Osteoblast (primary cell): Measurements from ENCODE around the gene SMAD7. TPM values are rescaled to one million over a fixed set of nuclear protein-coding genes. Genes with fewer than 3 reads are reported as not detected.

Experiments used
- DNase-seq: peaks from one replicate; pipeline ENCODE4 v3.0.0; 2011; ENCODE audit warnings: low spot score, mixed read lengths; ENCODE audit not compliant: insufficient read length; ENCODE audit errors: missing footprints
- H2AFZ ChIP-seq: 2 replicates; pipeline ENCODE4 v1.6.0; 2011; ENCODE audit warnings: mild to moderate bottlenecking, low read length
- H3K27ac ChIP-seq: 2 replicates; pipeline ENCODE4 v1.5.1; 2011; ENCODE audit warnings: mild to moderate bottlenecking, low read depth, low read length, moderate library complexity
- H3K27me3 ChIP-seq: 2 replicates; pipeline ENCODE4 v1.6.0; 2012; ENCODE audit warnings: mild to moderate bottlenecking, control low read depth, inconsistent platforms, low read length, moderate library complexity; ENCODE audit not compliant: insufficient read depth
- H3K36me3 ChIP-seq: 2 replicates; pipeline ENCODE4 v1.5.1; 2011; ENCODE audit warnings: mild to moderate bottlenecking, low read length, control low read depth, moderate library complexity; ENCODE audit not compliant: insufficient read depth
- H3K4me1 ChIP-seq: 2 replicates; pipeline ENCODE4 v1.5.1; 2011; ENCODE audit warnings: mild to moderate bottlenecking, low read length, control low read depth, moderate library complexity; ENCODE audit not compliant: insufficient read depth
- H3K4me2 ChIP-seq: 2 replicates; pipeline ENCODE4 v1.6.0; 2011; ENCODE audit warnings: mild to moderate bottlenecking, low read length; ENCODE audit not compliant: insufficient read depth
- H3K4me3 ChIP-seq: fragments of 200-600 bp; sonication (generic); 3 replicates; pipeline ENCODE4 v1.5.1; 2012; ENCODE audit warnings: mild to moderate bottlenecking, low read length, inconsistent platforms; ENCODE audit not compliant: insufficient read depth
- H3K79me2 ChIP-seq: 2 replicates; pipeline ENCODE4 v1.6.0; 2012; ENCODE audit warnings: mild to moderate bottlenecking, low read length, control low read depth, inconsistent platforms; ENCODE audit not compliant: insufficient read depth
- H3K9me3 ChIP-seq: 2 replicates; pipeline ENCODE4 v1.5.1; 2011; ENCODE audit warnings: low read depth, low read length, control low read depth
- H4K20me1 ChIP-seq: 2 replicates; pipeline ENCODE4 v1.6.0; 2012; ENCODE audit warnings: mild to moderate bottlenecking, low read length, control low read depth; ENCODE audit not compliant: insufficient read depth
- CTCF ChIP-seq: IDR thresholded peaks from 2 replicates; pipeline ENCODE4 v1.5.1; 2011; ENCODE audit warnings: mild to moderate bottlenecking, low read depth, low read length, moderate library complexity; ENCODE audit errors: extremely low read depth
- total RNA-seq: library from RNA; depleted of rRNA; stranded (reverse); fragments of >200 nt; gene quantifications from 2 replicates; pipeline ENCODE4 v1.2.3, GENCODE V29; 2012

SMAD7 gene
- total RNA-seq, 1 donor, result 76.0 TPM

GRCh38 chr18:48915626-48916425, 34.9 kb downstream of the SMAD7 start:
- peaks cover 27% of the 10 kb centered on the region for H3K4me1 ChIP-seq
- H3K9me3 ChIP-seq, result no peaks in the 10 kb centered on the region
- DNase-seq, result peak; percentile 68
- H3K4me2 ChIP-seq, result no peak overlapping the region
- H3K79me2 ChIP-seq, result peaks cover 32% of the 10 kb centered on the region
- H3K27me3 ChIP-seq, result no peaks in the 10 kb centered on the region
- H3K36me3 ChIP-seq, result peaks cover 21% of the 10 kb centered on the region
- no peak overlapping the region for H3K4me3 ChIP-seq
- H2AFZ ChIP-seq, result no peak overlapping the region
- peaks cover 16% of the 10 kb centered on the region for H4K20me1 ChIP-seq
- TF ChIP-seq CTCF, result no peak
- peak overlapping the region; percentile 54 for H3K27ac ChIP-seq

- no peaks in the 10 kb centered on the region for H3K27me3 ChIP-seq
- no peak overlapping the region for H3K4me3 ChIP-seq
- H3K27ac ChIP-seq, result no peak overlapping the region
- H4K20me1 ChIP-seq, result peaks cover 9% of the 10 kb centered on the region
- no peaks in the 10 kb centered on the region for H3K9me3 ChIP-seq
- H3K4me1 ChIP-seq, result peaks cover 22% of the 10 kb centered on the region
- H3K79me2 ChIP-seq, result peaks cover 23% of the 10 kb centered on the region
- H3K36me3 ChIP-seq, result peaks cover 11% of the 10 kb centered on the region
- H3K4me2 ChIP-seq, result no peak overlapping the region
- peak; percentile 45 for DNase-seq
- no peak overlapping the region for H2AFZ ChIP-seq
- no peak for TF ChIP-seq CTCF
Observed at GRCh38 chr18:48914581-48915251, 36.0 kb downstream of the SMAD7 start.

DNA sequence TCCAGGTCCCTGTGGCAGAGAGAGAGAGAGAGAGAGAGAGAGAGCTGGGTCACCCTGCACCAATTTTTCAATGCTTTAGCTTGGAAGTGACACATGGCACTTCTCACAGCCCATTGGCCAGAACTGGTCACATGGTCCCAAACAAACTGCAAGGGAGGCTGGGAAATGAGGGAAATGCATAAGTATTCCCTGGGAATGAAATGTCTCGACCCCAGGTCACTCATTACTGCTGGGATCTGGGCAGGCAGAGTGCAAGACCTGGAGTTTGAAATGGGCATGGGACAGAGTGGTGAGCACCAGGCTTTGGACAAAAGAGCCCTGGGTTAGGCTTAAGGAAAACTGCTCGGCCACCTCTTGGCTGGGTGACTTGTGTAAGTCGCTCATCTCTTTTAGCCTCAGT, 37.0 kb downstream of the SMAD7 start:
- no peak for TF ChIP-seq CTCF
- Histone ChIP-seq H3K36me3 (peaks cover 2% of the 10 kb centered on the region), H3K4me3 (no peak overlapping the region), H3K27me3 (no peaks in the 10 kb centered on the region), H3K27ac (no peak overlapping the region), H3K9me3 (no peaks in the 10 kb centered on the region), H2AFZ (no peak overlapping the region), H3K79me2 (peaks cover 13% of the 10 kb centered on the region), H3K4me1 (peaks cover 14% of the 10 kb centered on the region), H3K4me2 (no peak overlapping the region), H4K20me1 (peaks cover under 1% of the 10 kb centered on the region)
- DNase-seq, result peak; percentile 67

DNA sequence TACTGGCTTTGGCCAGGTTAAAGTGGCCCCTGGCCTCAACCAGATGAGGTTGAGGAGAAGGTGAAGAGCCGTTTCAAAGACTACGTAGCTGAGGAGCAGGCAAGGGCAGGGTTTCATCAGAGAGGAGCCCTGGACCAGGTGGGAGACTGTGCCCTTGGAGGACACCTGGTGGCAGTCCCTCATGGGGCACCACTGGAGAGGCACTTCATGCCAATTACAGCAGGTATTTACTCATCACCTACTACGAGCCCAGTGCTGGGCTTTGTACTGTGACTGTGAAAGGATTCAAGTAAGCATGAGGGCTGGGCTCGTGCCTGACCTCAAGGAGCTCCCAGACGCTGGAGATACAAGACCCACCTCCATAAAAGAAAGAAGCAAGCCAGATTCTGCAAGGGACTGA, 37.6 kb downstream of the SMAD7 start:
- TF ChIP-seq CTCF, result peak; percentile 8
- DNase-seq, result peak; percentile 42
- no peak overlapping the region for H3K27ac ChIP-seq
- peaks cover 7% of the 10 kb centered on the region for H3K79me2 ChIP-seq
- H3K27me3 ChIP-seq, result no peaks in the 10 kb centered on the region
- H3K9me3 ChIP-seq, result no peaks in the 10 kb centered on the region
- H2AFZ ChIP-seq, result no peak overlapping the region
- peaks cover 13% of the 10 kb centered on the region for H3K4me1 ChIP-seq
- H3K4me3 ChIP-seq, result no peak overlapping the region
- no peaks in the 10 kb centered on the region for H4K20me1 ChIP-seq
- H3K4me2 ChIP-seq, result no peak overlapping the region
- no peaks in the 10 kb centered on the region for H3K36me3 ChIP-seq
